Endothelial cell of umbilical vein (primary cell): Measurements from ENCODE around the gene PPP2R2C. TPM values are rescaled to one million over a fixed set of nuclear protein-coding genes. Genes with fewer than 3 reads are reported as not detected.

Experiments used
- BruUV-seq: library from RNA; stranded (reverse); fragments of 400-500 nt; replicated peaks from 2 replicates; lab custom pipeline; 2021; lab: Mats Ljungman, UMichigan
- CTCF ChIA-PET: fragments of 300-600, 350-600 bp; sonication (Branson Sonifier 250); formaldehyde crosslinking; loops from one replicate; lab custom pipeline; 2021; ENCODE audit warnings: antibody characterized with exemption, inconsistent platforms; lab: Charles Lee
- POLR2A ChIA-PET: fragments of 300-600, 350-600 bp; sonication (Branson Sonifier 250); formaldehyde crosslinking; loops from one replicate; lab custom pipeline; 2021; ENCODE audit warnings: antibody characterized with exemption, inconsistent platforms; lab: Charles Lee
- DNase-seq: peaks from one replicate; pipeline ENCODE4 v3.0.0-alpha.2; 2011; ENCODE audit warnings: low read depth, low spot score
- FAIRE-seq: peaks from 2 replicates; lab custom pipeline; 2011; peaks lifted over from hg19 to GRCh38; lab: Jason Lieb, UNC
- H2AFZ ChIP-seq: 2 replicates; pipeline ENCODE4 v1.6.0; 2012; ENCODE audit warnings: low read depth, low read length, control low read depth, inconsistent platforms
- H3K27ac ChIP-seq: 2 replicates; pipeline ENCODE4 v1.5.1; 2011; ENCODE audit warnings: low read depth, mild to moderate bottlenecking, control low read depth, low read length, moderate library complexity; ENCODE audit not compliant: insufficient read depth
- H3K27me3 ChIP-seq, 2 experiments: 2 replicates each; pipeline versions ENCODE4 v1.6.0 to v1.6.1; 2011; ENCODE audit warnings: low read length in 2 of 2, mixed read lengths in 1 of 2; ENCODE audit not compliant: control insufficient read depth in 2 of 2, insufficient read depth in 2 of 2
- H3K36me3 ChIP-seq, 2 experiments: 2 replicates in 1 of 2; 3 replicates in 1 of 2; pipeline ENCODE4 v1.5.1; 2011; ENCODE audit warnings: low read length in 2 of 2, mild to moderate bottlenecking in 1 of 2, moderate library complexity in 1 of 2; ENCODE audit not compliant: control insufficient read depth in 2 of 2, insufficient read depth in 2 of 2; ENCODE audit errors: extremely low read depth in 1 of 2
- H3K4me1 ChIP-seq: 3 replicates; pipeline ENCODE4 v1.5.1; 2011; ENCODE audit warnings: mild to moderate bottlenecking, low read length; ENCODE audit not compliant: control insufficient read depth, insufficient read depth; ENCODE audit errors: extremely low read depth
- H3K4me2 ChIP-seq: 2 replicates; pipeline ENCODE4 v1.6.1; 2011; ENCODE audit warnings: low read length, control low read depth, mixed read lengths; ENCODE audit not compliant: insufficient read depth
- H3K4me3 ChIP-seq, 3 experiments: fragments of 200-600 bp in 1 of 3; sonication (generic), shearing (Covaris generic) in 1 of 3; replicated peaks in 1 of 3; 2 replicates each; pipeline ENCODE4 v1.5.1; 2011 to 2016; ENCODE audit warnings: control low read depth in 3 of 3, low read length in 3 of 3, mild to moderate bottlenecking in 2 of 3, inconsistent platforms in 1 of 3, low read depth in 1 of 3, moderate library complexity in 1 of 3; ENCODE audit not compliant: insufficient read depth in 1 of 3
- H3K79me2 ChIP-seq: 2 replicates; pipeline ENCODE4 v1.6.0; 2012; ENCODE audit warnings: low read length, inconsistent platforms; ENCODE audit not compliant: control insufficient read depth, insufficient read depth
- H3K9ac ChIP-seq: replicated peaks from 2 replicates; pipeline ENCODE3; 2011; ENCODE audit warnings: low read length, control low read depth; ENCODE audit not compliant: insufficient read depth; ENCODE audit errors: extremely low read depth
- H3K9me1 ChIP-seq: replicated peaks from 3 replicates; pipeline ENCODE4 v1.6.0; 2011; ENCODE audit warnings: mild to moderate bottlenecking, low read length; ENCODE audit not compliant: control insufficient read depth, insufficient read depth; ENCODE audit errors: extremely low read depth
- H3K9me3 ChIP-seq: replicated peaks from 2 replicates; pipeline ENCODE4 v1.5.1; 2012; ENCODE audit warnings: low read length, inconsistent platforms; ENCODE audit not compliant: control insufficient read depth, insufficient read depth
- H4K20me1 ChIP-seq: replicated peaks from 2 replicates; pipeline ENCODE3; 2011; ENCODE audit warnings: mild to moderate bottlenecking, low read length; ENCODE audit not compliant: control insufficient read depth, insufficient read depth; ENCODE audit errors: extremely low read depth
- EZH2 ChIP-seq: IDR thresholded peaks from 2 replicates; pipeline ENCODE4 v1.6.1; 2012; ENCODE audit warnings: borderline replicate concordance, low read depth, mild to moderate bottlenecking, moderate library complexity, low read length, inconsistent platforms; ENCODE audit not compliant: severe bottlenecking
- FOS ChIP-seq: IDR thresholded peaks from 2 replicates; pipeline ENCODE4 v1.6.1; 2011; ENCODE audit warnings: mild to moderate bottlenecking, low read length, moderate library complexity, borderline replicate concordance; ENCODE audit not compliant: insufficient read depth
- GATA2 ChIP-seq: IDR thresholded peaks from 2 replicates; pipeline ENCODE4 v1.7.0; 2011; ENCODE audit warnings: low read depth, mild to moderate bottlenecking, moderate library complexity, mixed read lengths, low read length; ENCODE audit not compliant: insufficient read length, insufficient read depth
- JUN ChIP-seq: IDR thresholded peaks from 2 replicates; pipeline ENCODE4 v1.6.1; 2011; ENCODE audit warnings: borderline replicate concordance, low read depth; ENCODE audit not compliant: insufficient read length, insufficient read depth
- MAX ChIP-seq: IDR thresholded peaks from 2 replicates; pipeline ENCODE4 v1.6.1; 2011; ENCODE audit not compliant: insufficient read depth, insufficient read length
- MYC ChIP-seq: IDR thresholded peaks from one replicate; pipeline ENCODE4 v1.6.1; 2011; ENCODE audit warnings: mild to moderate bottlenecking, low read depth, low read length
- POLR2A ChIP-seq: IDR thresholded peaks from 2 replicates; pipeline ENCODE4 v1.6.1; 2012; ENCODE audit warnings: low read depth, mild to moderate bottlenecking, control low read depth, low read length
- POLR2AphosphoS5 ChIP-seq: IDR thresholded peaks from 2 replicates; pipeline ENCODE4 v1.6.1; 2012; ENCODE audit warnings: low read depth, mild to moderate bottlenecking, control low read depth, low read length, moderate library complexity; ENCODE audit not compliant: insufficient read depth
- dilution Hi-C: fragments of 300-500 bp; cut with MboI; formaldehyde crosslinking; loops from one replicate; pipeline ENCODE4 v1.15.0; 2019; ENCODE audit warnings: low sequenced_read_pairs; ENCODE audit not compliant: extremely low pct_ligation_motif_present
- intact Hi-C: fragments of 100-400 bp; cut with micrococcal nuclease; formaldehyde crosslinking; loops from one replicate; pipeline ENCODE4 v1.10.0; 2022
- polyA plus RNA-seq, 4 experiments: library from polyadenylated mRNA; depleted of rRNA in 3 of 4; stranded (reverse) in 3 of 4; unstranded in 1 of 4; fragments of >200 nt; gene quantifications; 2 replicates each; pipeline versions ENCODE4 v1.2.1 to v1.2.3, GENCODE V29; 2011 to 2012; ENCODE audit warnings: missing spikeins in 1 of 4
- total RNA-seq: library from RNA; stranded (reverse); gene quantifications from 2 replicates; pipeline ENCODE4 v1.2.3, GENCODE V29; 2021
- TF ChIP-seq, protein P1 (sequence below), 2 donors: IDR thresholded peaks; 1 replicate in 1 of 2; 2 replicates in 1 of 2; pipeline ENCODE4 v1.5.1; 2011; ENCODE audit warnings: low read length in 2 of 2, mild to moderate bottlenecking in 2 of 2, moderate library complexity in 2 of 2, control low read depth in 1 of 2, inconsistent platforms in 1 of 2, low read depth in 1 of 2; ENCODE audit not compliant: insufficient read depth in 1 of 2; ENCODE audit errors: extremely low read depth in 1 of 2

The PPP2R2C gene
- total and polyA plus RNA-seq, 2 donors (not counting 3 experiments of a cell fraction or from before 2014, with no cell fraction given) = 0.03 to 0.09 TPM

DNA sequence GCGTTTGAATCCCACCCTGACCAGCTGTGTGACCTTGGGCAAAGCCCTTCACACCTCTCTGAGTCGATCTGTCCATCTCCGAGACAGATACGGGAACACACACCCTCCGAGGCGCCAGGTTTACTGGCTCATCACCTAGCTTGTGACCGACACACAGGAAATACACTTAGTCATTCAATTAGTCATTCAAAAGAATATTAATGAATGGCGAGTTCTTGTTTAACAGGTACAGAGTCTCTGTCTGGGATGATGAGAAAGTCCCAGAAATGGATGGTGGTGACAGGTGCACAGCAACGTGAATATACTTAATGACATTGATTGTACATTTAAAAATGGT lies 80.6 kb downstream of the PPP2R2C start:
- DNase-seq = no peak
- Histone ChIP-seq H3K4me1 (no peaks in the 10 kb centered on the region), H3K27ac (no peak overlapping the region), H3K9ac (no peak overlapping the region), H3K9me1 (no peaks in the 10 kb centered on the region), H3K36me3 (no peaks in the 10 kb centered on the region), H4K20me1 (no peaks in the 10 kb centered on the region), H3K4me2 (no peak overlapping the region), H3K4me3 (no peak overlapping the region), H3K79me2 (no peaks in the 10 kb centered on the region), H3K9me3 (no peaks in the 10 kb centered on the region), H2AFZ (no peak overlapping the region), H3K27me3 (no peaks in the 10 kb centered on the region)
- POLR2A ChIA-PET = no interaction called here
- BruUV-seq = no TSS peak
- no peak for FAIRE-seq
- intact Hi-C loops (no loop called here), dilution Hi-C loops (no loop called here)
- TF ChIP-seq, protein P1, sequence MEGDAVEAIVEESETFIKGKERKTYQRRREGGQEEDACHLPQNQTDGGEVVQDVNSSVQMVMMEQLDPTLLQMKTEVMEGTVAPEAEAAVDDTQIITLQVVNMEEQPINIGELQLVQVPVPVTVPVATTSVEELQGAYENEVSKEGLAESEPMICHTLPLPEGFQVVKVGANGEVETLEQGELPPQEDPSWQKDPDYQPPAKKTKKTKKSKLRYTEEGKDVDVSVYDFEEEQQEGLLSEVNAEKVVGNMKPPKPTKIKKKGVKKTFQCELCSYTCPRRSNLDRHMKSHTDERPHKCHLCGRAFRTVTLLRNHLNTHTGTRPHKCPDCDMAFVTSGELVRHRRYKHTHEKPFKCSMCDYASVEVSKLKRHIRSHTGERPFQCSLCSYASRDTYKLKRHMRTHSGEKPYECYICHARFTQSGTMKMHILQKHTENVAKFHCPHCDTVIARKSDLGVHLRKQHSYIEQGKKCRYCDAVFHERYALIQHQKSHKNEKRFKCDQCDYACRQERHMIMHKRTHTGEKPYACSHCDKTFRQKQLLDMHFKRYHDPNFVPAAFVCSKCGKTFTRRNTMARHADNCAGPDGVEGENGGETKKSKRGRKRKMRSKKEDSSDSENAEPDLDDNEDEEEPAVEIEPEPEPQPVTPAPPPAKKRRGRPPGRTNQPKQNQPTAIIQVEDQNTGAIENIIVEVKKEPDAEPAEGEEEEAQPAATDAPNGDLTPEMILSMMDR (IDR thresholded peaks at IDR 0.05; ENCODE audit: extremely low read depth in 1 of 2, insufficient read depth in 1 of 2, low read depth in 1 of 2, low read length in 2 of 2) = no peak
- TF ChIP-seq GATA2 (no peak), MYC (no peak), POLR2A (no peak), EZH2 (no peak), MAX (no peak), JUN (no peak), POLR2AphosphoS5 (no peak), FOS (no peak)
- CTCF ChIA-PET = no interaction called here
